Measurements from ENCODE around the gene TMSB10.

TMSB10 gene

GRCh38 chr2:84878459-84878858 lies 27.0 kb upstream of the TMSB10 start:
- H3K27me3 ChIP-seq (ENCODE audit: insufficient read depth, low read depth) = peaks cover 8% of the 10 kb centered on the region; the same call in 1 of the 2 replicates
- H3K27ac ChIP-seq = no peak overlapping the region
- H3K9ac ChIP-seq = no peak overlapping the region
- no peak for TF ChIP-seq CTCF (conservative IDR thresholded peaks at IDR 0.05; ENCODE audit: low read depth, low read length)
- H3K4me3 ChIP-seq (IDR thresholded peaks at IDR 0.05; ENCODE audit: insufficient read depth, low read depth, low read length) = no peak overlapping the region
- H2AFZ ChIP-seq (ENCODE audit: low read depth) = no peak overlapping the region
- peaks cover 20% of the 10 kb centered on the region for H3K4me1 ChIP-seq (ENCODE audit: low read depth, poor library complexity, severe bottlenecking)
- H3K79me2 ChIP-seq (ENCODE audit: insufficient read depth, low read depth) = no peaks in the 10 kb centered on the region
- H3K36me3 ChIP-seq (ENCODE audit: insufficient read depth) = no peaks in the 10 kb centered on the region
- no peak overlapping the region for H3K4me2 ChIP-seq
- H4K20me1 ChIP-seq (ENCODE audit: insufficient read depth) = no peaks in the 10 kb centered on the region

GRCh38 chr2:84878896-84879583 lies 26.4 kb upstream of the TMSB10 start:
- no peak for TF ChIP-seq CTCF (conservative IDR thresholded peaks at IDR 0.05; ENCODE audit: low read depth, low read length)
- Histone ChIP-seq H3K4me2 (no peak overlapping the region), H3K79me2 (ENCODE audit: insufficient read depth, low read depth) (no peaks in the 10 kb centered on the region), H4K20me1 (ENCODE audit: insufficient read depth) (no peaks in the 10 kb centered on the region), H3K27me3 (ENCODE audit: insufficient read depth, low read depth) (peaks cover 8% of the 10 kb centered on the region; the same call in 1 of the 2 replicates), H2AFZ (ENCODE audit: low read depth) (no peak overlapping the region), H3K36me3 (ENCODE audit: insufficient read depth) (no peaks in the 10 kb centered on the region), H3K9ac (no peak overlapping the region), H3K4me3 (IDR thresholded peaks at IDR 0.05; ENCODE audit: insufficient read depth, low read depth, low read length) (no peak overlapping the region), H3K4me1 (ENCODE audit: low read depth, poor library complexity, severe bottlenecking) (peaks cover 20% of the 10 kb centered on the region), H3K27ac (no peak overlapping the region)

DNA sequence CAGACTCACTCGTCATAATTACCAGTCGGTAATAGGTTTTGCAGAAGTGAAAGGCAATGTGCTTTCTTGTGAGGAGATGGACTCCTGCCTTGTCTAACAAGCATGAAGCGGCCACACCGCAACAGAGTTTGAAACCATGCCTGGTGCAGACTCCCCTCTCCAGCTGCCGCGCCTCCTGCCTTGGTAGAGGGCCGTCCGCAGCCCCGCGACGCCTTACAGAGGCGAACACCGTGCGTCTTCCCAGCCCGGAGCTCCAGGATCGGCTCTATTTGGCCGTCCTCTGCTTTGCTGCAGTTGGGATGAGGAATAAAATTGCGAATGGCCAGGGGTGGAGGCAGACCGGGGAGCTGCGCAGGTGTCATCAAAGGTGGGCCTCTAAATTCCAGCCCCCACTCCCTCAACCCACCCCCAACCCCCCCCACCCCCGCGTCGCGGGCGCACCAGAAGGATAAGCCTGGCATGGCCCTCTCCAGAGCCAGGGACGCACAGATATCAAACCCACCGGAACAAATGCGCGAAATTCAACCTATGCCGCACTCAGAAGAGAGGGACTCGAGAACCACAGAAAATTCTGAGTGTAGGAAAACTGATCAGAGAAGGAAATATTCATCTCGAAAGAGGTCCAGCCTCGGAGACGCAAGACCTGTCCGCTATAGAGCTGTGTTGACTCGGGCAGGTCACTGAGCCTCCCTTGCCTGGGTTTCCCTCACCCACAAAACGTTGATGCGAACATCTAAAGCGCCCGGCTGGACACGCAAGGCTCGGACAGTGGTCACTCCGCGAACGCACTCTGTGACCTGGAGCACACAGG lies 25.7 kb upstream of the TMSB10 start:
- no peaks in the 10 kb centered on the region for H3K79me2 ChIP-seq (ENCODE audit: insufficient read depth, low read depth)
- TF ChIP-seq CTCF (conservative IDR thresholded peaks at IDR 0.05; ENCODE audit: low read depth, low read length) = no peak
- peaks cover 8% of the 10 kb centered on the region; the same call in 1 of the 2 replicates for H3K27me3 ChIP-seq (ENCODE audit: insufficient read depth, low read depth)
- no peaks in the 10 kb centered on the region for H3K36me3 ChIP-seq (ENCODE audit: insufficient read depth)
- peak overlapping the region; percentile 84 for H2AFZ ChIP-seq (ENCODE audit: low read depth)
- peak overlapping the region; percentile 79 for H3K4me2 ChIP-seq
- peak overlapping the region; percentile 49 for H3K4me3 ChIP-seq (IDR thresholded peaks at IDR 0.05; ENCODE audit: insufficient read depth, low read depth, low read length)
- H3K4me1 ChIP-seq (ENCODE audit: low read depth, poor library complexity, severe bottlenecking) = peaks cover 13% of the 10 kb centered on the region
- no peak overlapping the region for H3K27ac ChIP-seq
- H3K9ac ChIP-seq = no peak overlapping the region
- no peaks in the 10 kb centered on the region for H4K20me1 ChIP-seq (ENCODE audit: insufficient read depth)

DNA sequence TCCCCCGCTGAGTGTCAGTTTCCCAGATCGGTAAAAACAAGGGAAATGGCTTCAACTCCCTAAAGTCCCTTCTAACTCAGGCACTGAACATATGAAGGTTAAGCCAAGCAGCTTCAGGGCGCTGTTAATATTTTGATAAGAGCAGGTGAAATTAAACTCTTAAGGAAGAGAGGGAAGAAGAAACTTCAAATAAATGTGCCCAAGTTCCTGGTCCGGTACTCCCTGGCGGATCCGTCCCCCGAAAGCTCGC lies 25.1 kb upstream of the TMSB10 start:
- H3K79me2 ChIP-seq (ENCODE audit: insufficient read depth, low read depth) = no peaks in the 10 kb centered on the region
- H3K27ac ChIP-seq = no peak overlapping the region
- no peak for TF ChIP-seq CTCF (conservative IDR thresholded peaks at IDR 0.05; ENCODE audit: low read depth, low read length)
- peaks cover 8% of the 10 kb centered on the region for H3K4me1 ChIP-seq (ENCODE audit: low read depth, poor library complexity, severe bottlenecking)
- H2AFZ ChIP-seq (ENCODE audit: low read depth) = peak overlapping the region; percentile 84
- peaks cover 8% of the 10 kb centered on the region; the same call in 1 of the 2 replicates for H3K27me3 ChIP-seq (ENCODE audit: insufficient read depth, low read depth)
- H4K20me1 ChIP-seq (ENCODE audit: insufficient read depth) = no peaks in the 10 kb centered on the region
- peak overlapping the region; percentile 49 for H3K4me3 ChIP-seq (IDR thresholded peaks at IDR 0.05; ENCODE audit: insufficient read depth, low read depth, low read length)
- no peaks in the 10 kb centered on the region for H3K36me3 ChIP-seq (ENCODE audit: insufficient read depth)
- peak overlapping the region; percentile 59; the same call in 1 of the 2 replicates for H3K9ac ChIP-seq
- H3K4me2 ChIP-seq = peak overlapping the region; percentile 79
